ENCODE measurements around the gene AMH.

The AMH gene

GRCh38 chr19:2207991-2208860, 40.9 kb upstream of the AMH start:
- peak in 2 of 3 donors; percentile 14 to 25 for DNase-seq
- Histone ChIP-seq H3K27me3 (replicated peaks in 2 of 5; ENCODE audit: control insufficient read depth in 4 of 5, insufficient read depth in 5 of 5, low read length in 4 of 5) (no peaks in the 10 kb centered on the region), H3K9me3 (ENCODE audit: control extremely low read depth in 1 of 5, control insufficient read depth in 4 of 5, insufficient read depth in 2 of 5, low read depth in 1 of 5, low read length in 4 of 5) (no peaks in the 10 kb centered on the region), H3K4me3 (ENCODE audit: control insufficient read depth in 1 of 7, extremely low read depth in 1 of 7, insufficient read depth in 4 of 7, low read depth in 2 of 7, low read length in 6 of 7) (no peak overlapping the region), H3K36me3 (ENCODE audit: control insufficient read depth in 4 of 4, insufficient read depth in 4 of 4, low read length in 3 of 4) (peaks cover 0 to 85% (median 59%) of the 10 kb centered on the region in 4 experiments), H3K4me1 (ENCODE audit: control extremely low read depth in 1 of 4, control insufficient read depth in 4 of 4, insufficient read depth in 4 of 4, low read length in 3 of 4) (no peaks in the 10 kb centered on the region), H3K27ac (ENCODE audit: insufficient read depth in 1 of 2, low read depth in 1 of 2, low read length in 2 of 2, poor library complexity in 1 of 2, severe bottlenecking in 2 of 2) (no peak overlapping the region)
- ChIA-PET CTCF (interaction anchor here (1.2 to 1.6 kb wide), 2 partner anchors 8 to 13 kb away, joined by 3 to 6 read pairs; no protein-coding TSS in a partner anchor), POLR2A (interaction anchor here (0.6 kb wide), 1 partner anchor 20 kb away, joined by 3 read pairs; no protein-coding TSS in a partner anchor)
- 93% methylated on average over 29 of the region's 36 CpGs for WGBS (ENCODE audit: insufficient coverage)

- Histone ChIP-seq H3K4me3 (ENCODE audit: control insufficient read depth in 1 of 7, extremely low read depth in 1 of 7, insufficient read depth in 4 of 7, low read depth in 2 of 7, low read length in 6 of 7) (no peak overlapping the region), H3K27me3 (replicated peaks in 2 of 5; ENCODE audit: control insufficient read depth in 4 of 5, insufficient read depth in 5 of 5, low read length in 4 of 5) (no peaks in the 10 kb centered on the region), H3K4me1 (ENCODE audit: control extremely low read depth in 1 of 4, control insufficient read depth in 4 of 4, insufficient read depth in 4 of 4, low read length in 3 of 4) (no peaks in the 10 kb centered on the region), H3K27ac (ENCODE audit: insufficient read depth in 1 of 2, low read depth in 1 of 2, low read length in 2 of 2, poor library complexity in 1 of 2, severe bottlenecking in 2 of 2) (no peak overlapping the region), H3K36me3 (ENCODE audit: control insufficient read depth in 4 of 4, insufficient read depth in 4 of 4, low read length in 3 of 4) (peaks cover 0 to 85% (median 62%) of the 10 kb centered on the region in 4 experiments), H3K9me3 (ENCODE audit: control extremely low read depth in 1 of 5, control insufficient read depth in 4 of 5, insufficient read depth in 2 of 5, low read depth in 1 of 5, low read length in 4 of 5) (no peaks in the 10 kb centered on the region)
- no peak for DNase-seq
- CTCF ChIA-PET = no interaction called here
- 89% methylated on average over 10 of the region's 10 CpGs for WGBS (ENCODE audit: insufficient coverage)
- POLR2A ChIA-PET = interaction anchor here (0.6 kb wide), 1 partner anchor 21 kb away, joined by 3 read pairs; no protein-coding TSS in a partner anchor
Measured at GRCh38 chr19:2208975-2209374, 40.1 kb upstream of the AMH start.

- CTCF ChIA-PET = no interaction called here
- H3K27me3 ChIP-seq (replicated peaks in 2 of 5; ENCODE audit: control insufficient read depth in 4 of 5, insufficient read depth in 5 of 5, low read length in 4 of 5) = no peaks in the 10 kb centered on the region
- WGBS (ENCODE audit: insufficient coverage) = 96% methylated on average over 10 of the region's 17 CpGs
- POLR2A ChIA-PET = no interaction called here
- no peaks in the 10 kb centered on the region for H3K9me3 ChIP-seq (ENCODE audit: control extremely low read depth in 1 of 5, control insufficient read depth in 4 of 5, insufficient read depth in 2 of 5, low read depth in 1 of 5, low read length in 4 of 5)
- H3K27ac ChIP-seq (ENCODE audit: insufficient read depth in 1 of 2, low read depth in 1 of 2, low read length in 2 of 2, poor library complexity in 1 of 2, severe bottlenecking in 2 of 2) = no peak overlapping the region
- no peak overlapping the region for H3K4me3 ChIP-seq (ENCODE audit: control insufficient read depth in 1 of 7, extremely low read depth in 1 of 7, insufficient read depth in 4 of 7, low read depth in 2 of 7, low read length in 6 of 7)
- H3K4me1 ChIP-seq (ENCODE audit: control extremely low read depth in 1 of 4, control insufficient read depth in 4 of 4, insufficient read depth in 4 of 4, low read length in 3 of 4) = no peaks in the 10 kb centered on the region
- no peak for DNase-seq
- H3K36me3 ChIP-seq (ENCODE audit: control insufficient read depth in 4 of 4, insufficient read depth in 4 of 4, low read length in 3 of 4) = peaks cover under 1 to 85% (median 63%) of the 10 kb centered on the region in 4 experiments
Measured at GRCh38 chr19:2209408-2209807, 39.7 kb upstream of the AMH start.

GRCh38 chr19:2210206-2210605, 38.9 kb upstream of the AMH start:
- Histone ChIP-seq H3K27ac (ENCODE audit: insufficient read depth in 1 of 2, low read depth in 1 of 2, low read length in 2 of 2, poor library complexity in 1 of 2, severe bottlenecking in 2 of 2) (no peak overlapping the region), H3K4me3 (ENCODE audit: control insufficient read depth in 1 of 7, extremely low read depth in 1 of 7, insufficient read depth in 4 of 7, low read depth in 2 of 7, low read length in 6 of 7) (no peak overlapping the region), H3K9me3 (ENCODE audit: control extremely low read depth in 1 of 5, control insufficient read depth in 4 of 5, insufficient read depth in 2 of 5, low read depth in 1 of 5, low read length in 4 of 5) (no peaks in the 10 kb centered on the region), H3K27me3 (replicated peaks in 2 of 5; ENCODE audit: control insufficient read depth in 4 of 5, insufficient read depth in 5 of 5, low read length in 4 of 5) (no peaks in the 10 kb centered on the region), H3K4me1 (ENCODE audit: control extremely low read depth in 1 of 4, control insufficient read depth in 4 of 4, insufficient read depth in 4 of 4, low read length in 3 of 4) (no peaks in the 10 kb centered on the region), H3K36me3 (ENCODE audit: control insufficient read depth in 4 of 4, insufficient read depth in 4 of 4, low read length in 3 of 4) (peaks cover 3 to 87% (median 68%) of the 10 kb centered on the region in 4 experiments)
- CTCF ChIA-PET = no interaction called here
- DNase-seq = no peak
- POLR2A ChIA-PET = no interaction called here
- WGBS (ENCODE audit: insufficient coverage) = 93% methylated on average over 13 of the region's 21 CpGs

- H3K4me1 ChIP-seq (ENCODE audit: control extremely low read depth in 1 of 4, control insufficient read depth in 4 of 4, insufficient read depth in 4 of 4, low read length in 3 of 4) = no peaks in the 10 kb centered on the region
- H3K4me3 ChIP-seq (ENCODE audit: control insufficient read depth in 1 of 7, extremely low read depth in 1 of 7, insufficient read depth in 4 of 7, low read depth in 2 of 7, low read length in 6 of 7) = no peak overlapping the region
- ChIA-PET POLR2A (no interaction called here), CTCF (no interaction called here)
- H3K27me3 ChIP-seq (replicated peaks in 2 of 5; ENCODE audit: control insufficient read depth in 4 of 5, insufficient read depth in 5 of 5, low read length in 4 of 5) = no peaks in the 10 kb centered on the region
- no peak overlapping the region for H3K27ac ChIP-seq (ENCODE audit: insufficient read depth in 1 of 2, low read depth in 1 of 2, low read length in 2 of 2, poor library complexity in 1 of 2, severe bottlenecking in 2 of 2)
- DNase-seq = no peak
- peaks cover 5 to 94% (median 74%) of the 10 kb centered on the region in 4 experiments for H3K36me3 ChIP-seq (ENCODE audit: control insufficient read depth in 4 of 4, insufficient read depth in 4 of 4, low read length in 3 of 4)
- no peaks in the 10 kb centered on the region for H3K9me3 ChIP-seq (ENCODE audit: control extremely low read depth in 1 of 5, control insufficient read depth in 4 of 5, insufficient read depth in 2 of 5, low read depth in 1 of 5, low read length in 4 of 5)
- WGBS (ENCODE audit: insufficient coverage) = 99% methylated on average over 33 of the region's 33 CpGs
Measured at GRCh38 chr19:2210987-2211740, 38.0 kb upstream of the AMH start.

- ChIA-PET CTCF (interaction anchor here (0.8 to 2.0 kb wide), 4 partner anchors 14 to 57 kb away, joined by 3 to 5 read pairs (median 3); no protein-coding TSS in a partner anchor), POLR2A (interaction anchor here (0.6 kb wide), 1 partner anchor 56 kb away, joined by 5 read pairs; no protein-coding TSS in a partner anchor)
- no peaks in the 10 kb centered on the region for H3K9me3 ChIP-seq (ENCODE audit: control extremely low read depth in 1 of 5, control insufficient read depth in 4 of 5, insufficient read depth in 2 of 5, low read depth in 1 of 5, low read length in 4 of 5)
- no peak overlapping the region for H3K4me3 ChIP-seq (ENCODE audit: control insufficient read depth in 1 of 7, extremely low read depth in 1 of 7, insufficient read depth in 4 of 7, low read depth in 2 of 7, low read length in 6 of 7)
- H3K27ac ChIP-seq (ENCODE audit: insufficient read depth in 1 of 2, low read depth in 1 of 2, low read length in 2 of 2, poor library complexity in 1 of 2, severe bottlenecking in 2 of 2) = no peak overlapping the region
- no peaks in the 10 kb centered on the region for H3K27me3 ChIP-seq (replicated peaks in 2 of 5; ENCODE audit: control insufficient read depth in 4 of 5, insufficient read depth in 5 of 5, low read length in 4 of 5)
- peaks cover 10 to 98% (median 76%) of the 10 kb centered on the region in 4 experiments for H3K36me3 ChIP-seq (ENCODE audit: control insufficient read depth in 4 of 4, insufficient read depth in 4 of 4, low read length in 3 of 4)
- no peaks in the 10 kb centered on the region for H3K4me1 ChIP-seq (ENCODE audit: control extremely low read depth in 1 of 4, control insufficient read depth in 4 of 4, insufficient read depth in 4 of 4, low read length in 3 of 4)
- DNase-seq = no peak
- 97% methylated on average over 15 of the region's 21 CpGs for WGBS (ENCODE audit: insufficient coverage)
Measured at GRCh38 chr19:2212861-2213711, 36.0 kb upstream of the AMH start.

All from common myeloid progenitor, CD34-positive (primary cell).